H9 (cell line): Measurements from ENCODE around the gene CHKB. TPM values are rescaled to one million over a fixed set of nuclear protein-coding genes. Genes with fewer than 3 reads are reported as not detected.

Source experiments
- DNase-seq: peaks from one replicate; pipeline ENCODE4 v3.0.0-alpha.2; 2017
- H2AFZ ChIP-seq: one replicate; pipeline ENCODE4 v1.6.1; 2013; ENCODE audit warnings: mild to moderate bottlenecking, low read length, control low read depth, moderate library complexity
- H2AK5ac ChIP-seq: 2 replicates; pipeline ENCODE4 v1.6.1; 2013; ENCODE audit warnings: low read length, control low read depth, mixed read lengths; ENCODE audit not compliant: insufficient read length
- H2BK120ac ChIP-seq: one replicate; pipeline ENCODE4 v1.6.1; 2013; ENCODE audit warnings: low read depth, mild to moderate bottlenecking, low read length, control low read depth, inconsistent platforms; ENCODE audit not compliant: poor library complexity, severe bottlenecking
- H2BK12ac ChIP-seq: 2 replicates; pipeline ENCODE4 v1.6.1; 2013; ENCODE audit warnings: low read length, control low read depth, mixed read lengths, low read depth; ENCODE audit not compliant: insufficient read length
- H2BK15ac ChIP-seq: 2 replicates; pipeline ENCODE4 v1.6.1; 2013; ENCODE audit warnings: low read depth, low read length, control low read depth
- H2BK20ac ChIP-seq: one replicate; pipeline ENCODE4 v1.6.1; 2013; ENCODE audit warnings: low read depth, mild to moderate bottlenecking, low read length, control low read depth, inconsistent platforms; ENCODE audit not compliant: poor library complexity, severe bottlenecking
- H2BK5ac ChIP-seq: 2 replicates; pipeline ENCODE4 v1.6.1; 2013; ENCODE audit warnings: low read length, control low read depth, mixed read lengths; ENCODE audit not compliant: insufficient read length
- H3K14ac ChIP-seq: 2 replicates; pipeline ENCODE4 v1.6.1; 2013; ENCODE audit warnings: low read length, control low read depth; ENCODE audit not compliant: insufficient read depth
- H3K18ac ChIP-seq: 2 replicates; pipeline ENCODE4 v1.6.1; 2013; ENCODE audit warnings: low read depth, mild to moderate bottlenecking, mixed read lengths, low read length, control low read depth; ENCODE audit not compliant: insufficient read length
- H3K23ac ChIP-seq: 2 replicates; pipeline ENCODE4 v1.6.1; 2013; ENCODE audit warnings: low read length, control low read depth, mixed read lengths, low read depth; ENCODE audit not compliant: insufficient read length
- H3K23me2 ChIP-seq: 2 replicates; pipeline ENCODE4 v1.6.1; 2013; ENCODE audit warnings: low read depth, mild to moderate bottlenecking, mixed read lengths, low read length, control low read depth; ENCODE audit not compliant: insufficient read length, poor library complexity, severe bottlenecking
- H3K27ac ChIP-seq: 2 replicates; pipeline ENCODE4 v1.5.1; 2013; ENCODE audit warnings: low read length, control low read depth, mixed read lengths, low read depth; ENCODE audit not compliant: insufficient read length
- H3K27me3 ChIP-seq: 2 replicates; pipeline ENCODE4 v1.6.1; 2013; ENCODE audit warnings: low read length, control low read depth, inconsistent platforms; ENCODE audit not compliant: insufficient read depth
- H3K4ac ChIP-seq: 2 replicates; pipeline ENCODE4 v1.6.1; 2013; ENCODE audit warnings: low read depth, mild to moderate bottlenecking, control low read depth, inconsistent platforms, low read length, moderate library complexity
- H3K4me1 ChIP-seq: 2 replicates; pipeline ENCODE4 v1.6.1; 2013; ENCODE audit warnings: low read length, control low read depth, inconsistent platforms; ENCODE audit not compliant: insufficient read depth
- H3K4me2 ChIP-seq: 2 replicates; pipeline ENCODE4 v1.6.1; 2013; ENCODE audit warnings: low read length, control low read depth, mixed read lengths; ENCODE audit not compliant: insufficient read length, insufficient read depth
- H3K56ac ChIP-seq: 2 replicates; pipeline ENCODE4 v1.6.1; 2013; ENCODE audit warnings: low read depth, mild to moderate bottlenecking, mixed read lengths, low read length, control low read depth; ENCODE audit not compliant: insufficient read length
- H3K79me1 ChIP-seq: 2 replicates; pipeline ENCODE4 v1.6.1; 2013; ENCODE audit warnings: low read depth, mild to moderate bottlenecking, moderate library complexity, low read length, control low read depth, inconsistent platforms; ENCODE audit not compliant: insufficient read depth, poor library complexity, severe bottlenecking
- H3K79me2 ChIP-seq: 2 replicates; pipeline ENCODE4 v1.6.1; 2013; ENCODE audit warnings: low read length, control low read depth, inconsistent platforms; ENCODE audit not compliant: insufficient read depth
- H3K9ac ChIP-seq: 2 replicates; pipeline ENCODE4 v1.6.1; 2013; ENCODE audit warnings: low read length, control low read depth, mixed read lengths; ENCODE audit not compliant: insufficient read length; ENCODE audit errors: extremely low read depth
- H3K9me3 ChIP-seq: one replicate; pipeline ENCODE4 v1.6.1; 2013; ENCODE audit warnings: low read depth, low read length, inconsistent platforms; ENCODE audit not compliant: control insufficient read depth
- H3T11ph ChIP-seq: one replicate; pipeline ENCODE4 v1.6.1; 2013; ENCODE audit warnings: mild to moderate bottlenecking, low read length, control low read depth, inconsistent platforms
- H4K20me1 ChIP-seq: one replicate; pipeline ENCODE4 v1.6.1; 2013; ENCODE audit not compliant: control insufficient read depth, insufficient read length, insufficient read depth
- H4K5ac ChIP-seq: 2 replicates; pipeline ENCODE4 v1.6.1; 2013; ENCODE audit warnings: low read depth, mild to moderate bottlenecking, mixed read lengths, low read length, control low read depth; ENCODE audit not compliant: insufficient read length
- H4K8ac ChIP-seq: replicated peaks from 2 replicates; pipeline ENCODE4 v1.6.1; 2013; ENCODE audit warnings: low read length, control low read depth, mixed read lengths, low read depth; ENCODE audit not compliant: insufficient read length
- H4K91ac ChIP-seq: 2 replicates; pipeline ENCODE4 v1.6.1; 2013; ENCODE audit warnings: low read depth, mild to moderate bottlenecking, moderate library complexity, mixed read lengths, low read length, control low read depth; ENCODE audit not compliant: insufficient read length
- H3K27ac Mint-ChIP-seq, 3 experiments: 2 replicates in 2 of 3; 3 replicates in 1 of 3; pipeline ENCODE4 v1.8.0; 2020 to 2021; ENCODE audit warnings: mixed read lengths in 3 of 3, mild to moderate bottlenecking in 1 of 3, moderate library complexity in 1 of 3
- H3K27me3 Mint-ChIP-seq: 2 replicates; pipeline ENCODE4 v1.8.0; 2021; ENCODE audit warnings: low read depth, mild to moderate bottlenecking, moderate library complexity, mixed read lengths
- H3K36me3 Mint-ChIP-seq, 3 experiments: 2 replicates in 2 of 3; 3 replicates in 1 of 3; pipeline ENCODE4 v1.8.0; 2020 to 2021; ENCODE audit warnings: low read depth in 3 of 3, mixed read lengths in 3 of 3; ENCODE audit not compliant: insufficient read depth in 1 of 3
- H3K4me1 Mint-ChIP-seq, 2 experiments: 2 replicates each; pipeline ENCODE4 v1.8.0; 2020; ENCODE audit warnings: mixed read lengths in 2 of 2
- H3K4me3 Mint-ChIP-seq, 2 experiments: 2 replicates in 1 of 2; 3 replicates in 1 of 2; pipeline ENCODE4 v1.8.0; 2020 to 2021; ENCODE audit warnings: mild to moderate bottlenecking in 2 of 2, mixed read lengths in 2 of 2, moderate library complexity in 1 of 2
- H3K9me3 Mint-ChIP-seq, 2 experiments: 2 replicates in 1 of 2; 3 replicates in 1 of 2; pipeline ENCODE4 v1.8.0; 2020; ENCODE audit warnings: mild to moderate bottlenecking in 2 of 2, mixed read lengths in 2 of 2, moderate library complexity in 1 of 2
- CTCF ChIP-seq: fragments of 200-600 bp; sonication (generic); conservative IDR thresholded peaks from 3 replicates; pipeline ENCODE4 v1.8.0; 2021; ENCODE audit warnings: antibody characterized with exemption, mild to moderate bottlenecking
- WGBS: extraction: QIAGEN DNeasy Blood & Tissue Kit; methylation state at CpG from one replicate; pipeline ENCODE4 v1.1.7; 2013; ENCODE audit warnings: missing lambda C conversion rate, low lambda C conversion rate, mixed read lengths; ENCODE audit not compliant: insufficient read length; ENCODE audit errors: extremely low coverage; 5-methylcytosine and 5-hydroxymethylcytosine counted together
- total RNA-seq: library from RNA; stranded (reverse); gene quantifications from 2 replicates; pipeline ENCODE4 v1.2.1, GENCODE V29; 2021

The CHKB gene
- total RNA-seq, 1 experiment from 2014 or later: 64.9 TPM

- H3K4me2 ChIP-seq: no peak overlapping the region
- no CpG with 5 or more reads among the region's 27 CpGs for WGBS
- H2BK5ac ChIP-seq: no peak overlapping the region
- peak; percentile 71 for TF ChIP-seq CTCF
- Mint-ChIP-seq H3K4me1 (peaks cover 21 to 28% of the 10 kb centered on the region in 2 experiments), H3K27me3 (peaks cover 32% of the 10 kb centered on the region), H3K4me3 (no peak overlapping the region; a peak in 2 of 5 replicates), H3K27ac (no peak overlapping the region), H3K9me3 (no peaks in the 10 kb centered on the region), H3K36me3 (peaks cover 0 to 3% (median 0%) of the 10 kb centered on the region in 3 experiments; a peak in 2 of 7 replicates)
- no peak overlapping the region for H3K56ac ChIP-seq
- H2BK12ac ChIP-seq: no peak overlapping the region
- no peak overlapping the region for H2AFZ ChIP-seq
- H3K9me3 ChIP-seq: no peaks in the 10 kb centered on the region
- H4K20me1 ChIP-seq: peaks cover 2% of the 10 kb centered on the region
- H2BK15ac ChIP-seq: no peak overlapping the region
- DNase-seq: peak; percentile 73
- H2BK120ac ChIP-seq: no peak overlapping the region
- H2AK5ac ChIP-seq: no peak overlapping the region
- no peak overlapping the region for H3K23ac ChIP-seq
- H3K23me2 ChIP-seq: peaks cover 18% of the 10 kb centered on the region
- no peak overlapping the region for H3K9ac ChIP-seq
- no peak overlapping the region for H4K8ac ChIP-seq
- no peak overlapping the region for H4K91ac ChIP-seq
- peaks cover 13% of the 10 kb centered on the region for H3K4me1 ChIP-seq
- H3K4ac ChIP-seq: no peak overlapping the region
- peaks cover 7% of the 10 kb centered on the region; the same call in 1 of the 2 replicates for H3K27me3 ChIP-seq
- H3T11ph ChIP-seq: no peak overlapping the region
- no peaks in the 10 kb centered on the region for H3K79me1 ChIP-seq
- H3K79me2 ChIP-seq: no peaks in the 10 kb centered on the region
- no peak overlapping the region for H2BK20ac ChIP-seq
- no peak overlapping the region for H4K5ac ChIP-seq
- no peak overlapping the region for H3K18ac ChIP-seq
- no peak overlapping the region for H3K27ac ChIP-seq
- H3K14ac ChIP-seq: no peak overlapping the region
Observed at GRCh38 chr22:50625568-50626313, 43.1 kb upstream of the CHKB start.
